Panc1 (cell line): ENCODE data around the gene NRBF2. TPM values are rescaled to one million over a fixed set of nuclear protein-coding genes. Genes with fewer than 3 reads are reported as not detected.

Source experiments
- ATAC-seq: fragments of 200-7000 bp; cut with Tn5 transposase; 2 replicates; pipeline ENCODE4 v1.9.1; 2020; ENCODE audit warnings: mild to moderate bottlenecking, moderate library complexity
- BruUV-seq: library from RNA; stranded (reverse); fragments of 400-500 nt; replicated peaks from 2 replicates; lab custom pipeline; 2021; lab: Mats Ljungman, UMichigan
- CTCF ChIA-PET: fragments of 300-600 bp; sonication (Branson Sonifier 250); formaldehyde crosslinking; loops from one replicate; lab custom pipeline; 2022; ENCODE audit warnings: antibody characterized with exemption; lab: Charles Lee
- POLR2A ChIA-PET: fragments of 300-600 bp; sonication (Branson Sonifier 250); formaldehyde crosslinking; loops from one replicate; lab custom pipeline; 2022; ENCODE audit warnings: antibody characterized with exemption; lab: Charles Lee
- DNase-seq: peaks from one replicate; pipeline ENCODE4 v3.0.0-alpha.2; 2010; ENCODE audit warnings: low read depth, low spot score
- H3K27ac ChIP-seq: 2 replicates; pipeline ENCODE4 v1.5.1; 2011; ENCODE audit warnings: mild to moderate bottlenecking, low read length, inconsistent platforms
- H3K27me3 ChIP-seq: fragments of 200-500 bp; sonication (Bioruptor generic); 2 replicates; pipeline ENCODE4 v1.6.0; 2014; ENCODE audit warnings: low read length, inconsistent platforms; ENCODE audit not compliant: control insufficient read depth, insufficient read depth
- H3K36me3 ChIP-seq: fragments of 200-500 bp; sonication (Bioruptor generic); 2 replicates; pipeline ENCODE4 v1.5.1; 2014; ENCODE audit warnings: inconsistent platforms, mild to moderate bottlenecking, low read length, moderate library complexity; ENCODE audit not compliant: control insufficient read depth, insufficient read depth
- H3K4me1 ChIP-seq: 2 replicates; pipeline ENCODE4 v1.5.1; 2011; ENCODE audit warnings: inconsistent platforms, mild to moderate bottlenecking, low read length, moderate library complexity; ENCODE audit not compliant: control insufficient read depth, insufficient read depth
- H3K4me3 ChIP-seq, 2 experiments: 2 replicates each; pipeline ENCODE4 v1.5.1; 2011 to 2012; ENCODE audit warnings: low read depth in 2 of 2, low read length in 2 of 2, mild to moderate bottlenecking in 2 of 2, inconsistent platforms in 1 of 2, moderate library complexity in 1 of 2
- H3K9me3 ChIP-seq: fragments of 200-500 bp; sonication (Bioruptor generic); 2 replicates; pipeline ENCODE4 v1.5.1; 2014; ENCODE audit warnings: low read depth, mild to moderate bottlenecking, inconsistent platforms, low read length, moderate library complexity; ENCODE audit not compliant: control insufficient read depth, insufficient read depth
- CTCF ChIP-seq: fragments of 450-650 bp; IDR thresholded peaks from 2 replicates; pipeline ENCODE4 v1.5.1; 2017; ENCODE audit warnings: mild to moderate bottlenecking
- POLR2AphosphoS5 ChIP-seq: IDR thresholded peaks from 2 replicates; pipeline ENCODE4 v1.6.1; 2012; ENCODE audit warnings: mild to moderate bottlenecking, low read depth, low read length, moderate library complexity
- REST ChIP-seq, 2 experiments: IDR thresholded peaks; 2 replicates each; pipeline ENCODE4 v1.6.1; 2011 to 2012; ENCODE audit warnings: low read depth in 2 of 2, control low read depth in 1 of 2, low read length in 1 of 2, mild to moderate bottlenecking in 1 of 2, moderate library complexity in 1 of 2; ENCODE audit not compliant: insufficient read depth in 1 of 2
- SIN3A ChIP-seq: IDR thresholded peaks from 2 replicates; pipeline ENCODE4 v1.6.1; 2012; ENCODE audit warnings: low read depth, mild to moderate bottlenecking, low read length, moderate library complexity, borderline replicate concordance; ENCODE audit not compliant: insufficient read depth
- TCF7L2 ChIP-seq: IDR thresholded peaks from 2 replicates; pipeline ENCODE4 v1.6.1; 2011; ENCODE audit warnings: mild to moderate bottlenecking, low read depth, low read length, inconsistent platforms
- in situ Hi-C: cut with HindIII; loops from 2 replicates; pipeline ENCODE4 v1.10.0; 2016; ENCODE audit warnings: low sequenced_read_pairs, low pct_unique_long_range_greater_than_20kb
- intact Hi-C: fragments of 100-400 bp; cut with micrococcal nuclease; formaldehyde crosslinking; loops from one replicate; pipeline ENCODE4 v1.10.0; 2022; ENCODE audit not compliant: unreplicated experiment
- total RNA-seq: library from RNA; stranded (reverse); gene quantifications from one replicate; pipeline ENCODE4 v1.2.1, GENCODE V29; 2021; ENCODE audit not compliant: unreplicated experiment

Gene NRBF2
- total RNA-seq, 1 experiment from 2014 or later: 25.7 TPM

GRCh38 chr10:63161592-63161991 is 28.5 kb downstream of the NRBF2 start:
- in situ Hi-C loops: no loop called here
- BruUV-seq: no TSS peak
- ChIA-PET POLR2A (no interaction called here), CTCF (no interaction called here)
- H3K36me3 ChIP-seq: peaks cover 12% of the 10 kb centered on the region
- H3K4me1 ChIP-seq: no peaks in the 10 kb centered on the region
- intact Hi-C loops: no loop called here
- H3K27me3 ChIP-seq: no peaks in the 10 kb centered on the region
- no peak overlapping the region for H3K27ac ChIP-seq
- TF ChIP-seq POLR2AphosphoS5: no peak; the same call in 1 of the 2 replicates
- no peak for TF ChIP-seq REST (IDR thresholded peaks at IDR 0.05; ENCODE audit: insufficient read depth in 1 of 2, low read depth in 2 of 2, low read length in 1 of 2)
- no peak for TF ChIP-seq SIN3A
- no peak for TF ChIP-seq TCF7L2
- no peak for TF ChIP-seq CTCF
- ATAC-seq (no peak), DNase-seq (no peak)
- no peaks in the 10 kb centered on the region for H3K9me3 ChIP-seq
- H3K4me3 ChIP-seq: no peak overlapping the region

- in situ Hi-C loops (no loop called here), intact Hi-C loops (no loop called here)
- H3K4me1 ChIP-seq: no peaks in the 10 kb centered on the region
- ChIA-PET CTCF (no interaction called here), POLR2A (no interaction called here)
- H3K27ac ChIP-seq: no peak overlapping the region
- TF ChIP-seq CTCF (no peak), POLR2AphosphoS5 (no peak)
- no peaks in the 10 kb centered on the region for H3K9me3 ChIP-seq
- no peak overlapping the region for H3K4me3 ChIP-seq
- peaks cover 29% of the 10 kb centered on the region for H3K36me3 ChIP-seq
- ATAC-seq (no peak), DNase-seq (no peak)
- no peaks in the 10 kb centered on the region for H3K27me3 ChIP-seq
- no TSS peak for BruUV-seq
Measured at GRCh38 chr10:63164166-63164623, 31.1 kb downstream of the NRBF2 start.
